NCI-H128 (cell line): ENCODE results near the gene RHBDL1.
A peak's percentile ranks its signal among the peaks of the same experiment; 100 is the strongest.

ENCODE experiments used
- DNase-seq: peaks from one replicate; lab custom pipeline; 2025; ENCODE audit not compliant: unreplicated experiment; lab: John Stamatoyannopoulos, UW

Gene RHBDL1

DNA sequence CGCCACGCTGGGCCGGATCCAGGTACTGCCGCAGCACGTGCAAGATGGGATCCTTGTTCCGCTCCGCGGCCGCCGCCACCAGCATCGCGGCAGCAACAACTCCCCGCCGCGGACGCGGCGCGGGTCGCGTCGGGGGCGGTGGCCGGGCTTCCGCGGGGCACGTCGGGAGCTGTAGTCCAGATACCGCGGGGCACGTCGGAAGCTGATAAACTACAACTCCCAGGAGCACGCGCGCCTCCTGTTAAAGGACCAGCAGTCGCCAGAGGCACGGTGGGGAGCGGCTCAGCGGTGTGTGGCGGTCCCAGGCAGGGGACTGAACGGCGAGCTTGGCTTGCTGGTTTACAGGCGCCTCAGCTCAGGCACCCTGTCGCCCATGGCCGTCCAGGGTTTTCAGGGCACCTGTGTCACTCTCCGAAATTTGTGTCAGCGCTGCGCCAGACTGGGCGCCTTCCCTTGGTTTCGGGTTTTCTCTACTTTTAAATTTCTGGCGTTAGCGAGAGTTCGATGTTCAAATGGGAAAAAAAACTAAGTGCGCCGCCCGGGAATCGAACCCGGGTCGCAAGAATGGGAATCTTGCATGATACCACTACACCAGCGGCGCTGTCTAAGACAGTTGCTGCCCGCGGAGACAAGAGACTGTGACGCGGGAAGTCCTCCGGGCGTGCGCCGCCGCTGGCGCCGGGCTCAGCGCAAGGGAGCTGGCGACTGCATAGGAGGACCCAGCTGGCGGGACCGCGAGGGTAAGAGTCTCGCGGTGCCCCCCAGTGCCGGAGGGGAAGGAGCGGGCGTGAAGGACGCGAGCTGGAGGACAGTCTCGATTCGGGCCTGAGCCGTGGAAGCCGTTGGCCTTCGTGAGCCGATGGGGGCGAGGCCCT, 39.0 kb upstream of the RHBDL1 start, which contains the start of gene METTL26:
Gene METTL26 (minus strand): TSS at position 100 of the 875 bp plus-strand sequence. CDS start 15 bp downstream, at position 85.
- peak; percentile 62 for DNase-seq

DNA sequence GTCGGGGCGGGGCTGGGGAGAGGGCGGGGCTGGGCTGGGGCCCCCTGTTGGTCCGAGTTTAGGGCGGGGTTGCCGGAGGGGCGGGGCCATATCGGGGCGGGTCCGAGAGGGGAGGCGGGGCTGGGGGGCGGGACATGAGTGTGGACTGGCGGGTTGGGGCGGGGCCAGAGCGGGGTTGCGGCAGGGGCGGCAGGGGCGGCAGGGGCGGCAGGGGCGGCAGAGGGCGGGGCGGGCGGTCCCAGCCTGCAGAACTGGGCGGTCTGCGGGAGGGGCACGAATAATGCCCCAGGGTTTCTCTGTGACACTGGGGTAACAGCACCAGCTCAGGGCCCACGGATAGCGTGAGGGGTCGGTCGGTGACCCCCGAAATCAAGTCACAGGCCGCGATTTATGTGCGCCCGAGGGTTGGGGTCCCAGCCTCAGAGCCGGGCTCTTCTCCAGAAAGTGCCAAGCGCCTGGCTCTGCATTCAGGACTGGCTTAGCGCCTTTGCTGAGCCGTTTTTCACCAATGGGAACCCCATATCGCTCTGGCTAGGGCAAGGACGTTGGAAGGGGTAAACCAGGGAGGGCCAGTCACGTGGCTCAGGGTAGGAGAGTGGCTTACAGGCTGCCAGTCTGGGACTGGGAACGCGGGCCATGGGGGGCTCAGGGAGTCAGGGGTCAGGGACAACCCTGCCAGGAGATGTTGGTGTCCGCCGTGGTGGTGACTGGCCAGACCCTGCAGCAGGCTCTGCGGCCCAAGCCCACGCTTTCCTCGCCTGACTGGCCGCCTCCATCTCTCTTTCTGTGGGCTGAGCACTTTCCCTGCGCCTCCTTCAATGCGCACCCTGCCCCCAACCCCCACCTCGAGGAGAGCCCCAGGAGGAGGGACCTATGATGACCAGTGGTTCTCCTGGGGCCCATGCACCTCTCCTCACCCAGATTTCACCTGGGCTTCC, 38.1 kb upstream of the RHBDL1 start:
- DNase-seq: no peak

DNA sequence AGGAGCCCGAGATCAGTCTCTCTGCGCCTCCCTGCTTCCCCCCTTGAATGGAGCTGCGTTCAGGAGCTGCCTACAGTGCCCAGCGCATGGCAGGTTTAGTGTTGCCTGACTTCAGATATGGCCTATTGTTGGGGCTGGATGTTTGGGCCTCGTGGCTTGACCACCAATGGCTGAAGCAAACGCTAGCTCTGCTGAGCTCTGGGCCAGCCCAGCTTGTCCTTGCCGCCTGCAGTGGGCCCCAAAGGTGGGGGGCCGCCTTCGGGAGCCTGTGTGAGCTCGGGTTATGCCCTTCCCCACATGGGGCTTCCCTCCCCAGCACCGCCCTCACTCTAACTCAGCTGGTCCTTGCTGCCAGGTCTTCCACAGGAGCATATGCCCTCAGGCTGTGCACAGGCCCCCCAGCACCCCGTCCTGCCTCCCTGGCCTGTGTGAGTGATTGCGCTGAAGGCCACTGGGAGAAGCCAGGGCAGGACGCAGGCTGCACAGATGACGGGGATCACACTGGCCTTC, 37.4 kb upstream of the RHBDL1 start:
- no peak for DNase-seq

DNA sequence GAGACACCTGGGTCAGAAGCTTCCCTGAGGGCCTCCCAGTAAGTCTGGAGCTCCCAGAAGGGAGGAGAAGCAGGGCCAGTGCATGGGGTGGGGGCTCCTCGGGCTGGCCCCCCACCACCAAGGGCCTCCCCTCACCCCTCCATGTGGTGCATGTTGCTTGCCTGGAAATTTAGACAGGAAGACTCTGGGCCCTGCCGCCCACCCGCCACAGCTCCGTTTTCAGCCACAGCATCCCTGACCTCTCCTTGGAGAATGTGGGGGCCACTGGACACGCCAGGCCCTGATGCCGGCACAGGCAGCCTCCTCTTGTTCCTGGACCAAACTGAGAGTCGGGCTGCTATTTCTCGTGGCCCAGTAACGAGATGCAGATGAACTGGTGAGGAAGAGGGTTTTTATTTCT, 36.6 kb upstream of the RHBDL1 start:
- no peak for DNase-seq

DNA sequence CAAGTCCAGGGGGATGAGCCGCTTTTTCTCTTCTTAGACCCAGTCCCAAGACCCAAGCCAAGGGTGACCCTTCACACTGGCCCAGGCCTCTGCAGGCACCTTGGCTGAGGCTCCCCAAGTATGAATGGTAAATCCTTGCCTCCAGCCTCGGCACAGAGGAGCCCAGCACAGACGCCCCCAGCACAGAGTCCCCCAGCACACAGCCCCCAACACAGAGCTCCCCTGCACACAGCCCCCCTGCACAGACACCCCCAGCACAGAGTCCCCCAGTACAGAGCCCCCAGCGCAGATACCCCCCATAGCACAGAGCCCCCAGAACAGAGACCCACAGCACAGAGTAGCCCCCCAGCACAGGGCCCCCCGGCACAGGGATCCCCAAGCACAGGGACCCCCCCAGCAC, 34.9 kb upstream of the RHBDL1 start:
- no peak for DNase-seq

DNA sequence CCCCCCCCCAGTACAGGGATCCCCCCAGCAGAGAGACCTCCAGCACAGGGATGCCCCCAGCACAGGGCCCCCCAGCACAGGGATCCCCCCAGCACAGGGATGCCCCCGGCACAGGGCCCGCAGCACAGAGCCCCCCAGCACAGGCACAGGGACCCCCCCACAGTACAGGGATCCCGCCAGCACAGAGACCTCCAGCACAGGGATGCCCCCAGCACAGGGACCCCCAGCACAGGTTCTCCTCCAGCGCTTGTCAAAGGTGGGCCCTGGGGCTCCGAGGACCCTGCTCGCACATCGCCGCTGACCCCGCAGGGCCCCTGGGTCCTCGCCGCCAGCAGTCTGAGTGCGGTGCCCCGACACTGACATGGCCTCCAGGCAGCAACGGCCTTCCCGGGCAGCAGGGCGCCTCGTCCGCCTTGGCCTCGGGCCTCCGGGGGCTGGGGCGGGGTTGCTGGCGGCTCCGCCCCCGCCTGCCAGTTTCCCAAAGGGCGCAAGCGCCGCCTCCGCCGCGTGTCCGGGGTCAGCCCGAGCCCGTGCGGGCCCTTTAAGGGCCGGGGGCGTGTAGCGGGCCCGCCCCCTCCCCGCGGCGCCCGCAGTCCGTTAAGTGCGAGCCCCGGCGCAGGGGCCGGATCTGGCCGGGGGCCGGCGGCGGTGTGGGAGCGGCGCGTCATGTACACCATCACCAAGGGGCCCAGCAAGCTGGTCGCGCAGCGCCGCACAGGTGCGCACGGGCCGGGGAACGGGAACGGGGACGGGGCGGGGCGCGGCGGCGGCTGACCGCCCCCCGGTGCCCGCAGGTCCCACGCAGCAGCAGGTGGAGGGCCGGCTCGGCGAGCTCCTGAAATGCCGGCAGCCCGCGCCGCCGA, 33.9 kb upstream of the RHBDL1 start, which contains the start of gene MCRIP2:
Gene MCRIP2 (plus strand): TSS at position 503 of the 863 bp plus-strand sequence. CDS start 164 bp downstream, at position 667.
- DNase-seq: peak; percentile 39

DNA sequence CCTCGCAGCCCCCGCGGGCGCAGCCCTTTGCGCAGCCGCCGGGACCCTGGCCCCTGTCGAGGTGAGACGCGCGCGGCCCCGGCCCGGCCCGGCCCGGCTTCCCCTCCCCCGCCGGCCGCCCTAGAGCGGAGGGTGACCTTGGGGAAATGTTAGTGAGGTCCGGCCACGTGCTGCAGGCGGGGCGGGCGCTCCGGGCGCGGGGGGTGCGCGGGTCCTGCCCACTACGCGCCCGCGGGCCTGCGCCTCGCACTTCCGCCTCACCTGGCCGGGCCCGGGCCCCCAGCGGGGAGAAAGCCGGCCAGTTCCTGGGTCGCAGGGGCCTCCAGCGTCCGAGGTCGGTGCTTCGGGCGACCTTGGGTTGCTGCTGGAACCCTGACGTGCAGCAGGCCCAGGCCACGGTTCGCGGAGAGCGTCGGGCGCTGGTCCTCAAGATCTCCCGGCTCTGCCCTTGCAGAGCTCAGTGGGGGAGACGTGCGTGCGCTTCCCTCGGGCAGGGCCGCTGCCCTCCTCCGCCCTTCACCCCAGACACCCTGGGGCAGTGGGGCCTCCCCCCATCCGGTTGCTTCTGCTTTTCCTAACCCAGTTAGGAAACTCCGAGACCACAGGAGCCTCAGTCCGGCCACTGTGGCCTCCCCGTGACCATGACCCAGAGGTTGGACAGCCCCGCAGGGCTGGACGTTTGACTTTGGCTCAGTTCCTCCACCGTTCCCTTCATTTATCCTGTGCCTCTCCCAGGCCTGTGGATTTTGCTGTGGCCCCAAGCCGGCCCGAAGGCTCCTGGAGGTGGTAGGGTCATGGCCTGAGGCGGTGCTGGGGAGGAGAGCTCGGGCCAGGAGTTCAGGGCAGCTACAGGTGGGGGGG, 33.1 kb upstream of the RHBDL1 start:
- no peak for DNase-seq

DNA sequence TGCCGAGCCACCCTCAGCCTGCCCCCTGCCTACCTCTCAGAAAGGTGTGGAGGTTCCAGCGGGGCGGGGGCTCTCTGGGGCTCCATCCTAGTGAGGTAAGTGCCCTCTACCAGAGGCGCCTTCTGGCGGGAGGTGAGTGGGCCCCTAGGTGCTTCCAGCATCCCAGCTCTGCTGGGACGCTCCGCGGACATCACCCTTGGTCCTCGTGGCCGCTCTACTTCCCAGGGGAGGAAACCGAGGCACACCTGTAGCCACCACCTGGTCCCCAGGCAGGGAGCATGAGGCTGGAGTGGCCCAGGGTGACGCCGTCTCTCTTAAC, 32.5 kb upstream of the RHBDL1 start:
- no peak for DNase-seq

DNA sequence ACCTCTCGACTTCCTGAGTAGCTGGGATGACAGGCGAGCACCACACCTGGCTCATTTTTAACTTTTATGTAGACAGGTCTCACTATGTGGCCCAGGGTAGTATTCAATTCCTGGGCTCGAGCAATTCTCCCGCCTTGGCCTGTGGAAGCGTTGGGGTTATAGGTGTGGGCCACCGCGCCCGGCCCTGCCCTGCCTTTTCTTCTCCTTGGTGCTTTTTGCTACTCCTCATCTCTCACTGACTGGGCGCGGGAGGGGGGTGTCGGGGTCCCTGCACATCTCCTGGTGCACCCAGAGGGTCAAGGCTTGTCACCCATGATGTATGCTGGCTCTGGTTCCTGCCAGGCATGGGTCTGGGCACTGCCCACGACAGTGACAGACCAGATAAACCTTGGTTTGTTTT, 30.9 kb upstream of the RHBDL1 start:
- no peak for DNase-seq

DNA sequence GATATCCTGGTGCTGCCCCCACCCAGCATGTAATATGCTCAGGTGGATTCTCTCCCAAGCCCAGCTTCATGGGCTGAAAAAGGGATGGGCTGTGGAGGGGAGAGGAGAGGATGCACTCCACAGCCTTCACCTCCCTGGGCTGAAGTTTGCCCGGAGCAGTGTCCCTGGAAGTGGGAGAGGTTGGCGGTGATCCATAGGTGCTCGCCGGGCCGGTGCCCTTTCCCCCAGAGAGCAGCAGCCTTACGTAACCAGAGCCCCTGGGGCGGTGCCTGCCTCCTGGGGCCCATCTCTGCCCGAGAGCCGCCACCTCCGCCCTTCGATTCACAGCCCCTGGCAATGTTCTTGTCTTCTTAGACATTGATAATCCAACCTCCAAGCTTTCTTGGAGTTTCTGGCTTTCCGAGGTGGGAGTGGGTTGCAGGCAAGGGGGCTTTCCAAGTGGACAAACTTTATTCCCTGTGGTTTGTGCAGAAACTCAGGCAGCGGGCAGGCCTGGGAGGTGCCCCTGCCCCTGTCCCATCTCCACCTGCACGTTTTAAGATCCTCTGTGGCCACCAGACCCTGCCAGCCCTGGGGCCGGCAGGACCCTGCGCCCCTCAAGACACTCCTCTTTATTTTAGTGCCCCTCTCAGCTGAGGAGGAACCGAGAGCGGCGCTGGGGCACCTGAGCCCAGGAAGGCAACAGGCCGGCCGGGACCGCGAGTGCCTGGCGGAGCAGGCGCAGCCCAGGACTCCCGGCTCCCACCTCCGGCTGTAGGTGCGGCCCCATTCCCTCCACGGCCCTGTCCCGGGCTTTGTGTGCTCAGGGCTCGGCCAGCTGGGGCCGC, 29.4 kb upstream of the RHBDL1 start:
- no peak for DNase-seq

DNA sequence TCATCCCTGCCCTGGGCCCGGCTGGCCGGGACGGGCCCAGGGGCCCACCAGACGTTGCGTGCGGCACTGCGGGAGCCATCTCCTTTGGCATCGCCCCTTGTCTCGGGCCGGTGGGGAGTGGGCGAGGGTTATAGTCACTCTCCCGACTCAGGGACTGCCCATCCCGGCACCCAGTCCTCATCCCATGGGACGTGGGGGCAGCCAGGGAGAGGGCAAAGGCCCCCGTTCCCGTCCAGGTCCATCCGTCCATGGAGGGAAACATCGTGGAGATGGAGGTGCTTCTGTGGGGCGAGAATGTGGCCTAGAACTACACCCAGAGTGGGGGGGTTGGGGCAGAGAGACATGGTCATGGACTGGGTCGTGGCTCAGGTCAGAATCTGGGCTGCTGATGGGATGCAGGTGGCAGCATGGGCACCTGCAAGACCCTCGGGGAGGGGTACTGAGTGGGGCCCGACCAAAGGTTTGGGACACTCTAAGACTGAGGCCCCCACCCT, 28.7 kb upstream of the RHBDL1 start:
- DNase-seq: no peak

DNA sequence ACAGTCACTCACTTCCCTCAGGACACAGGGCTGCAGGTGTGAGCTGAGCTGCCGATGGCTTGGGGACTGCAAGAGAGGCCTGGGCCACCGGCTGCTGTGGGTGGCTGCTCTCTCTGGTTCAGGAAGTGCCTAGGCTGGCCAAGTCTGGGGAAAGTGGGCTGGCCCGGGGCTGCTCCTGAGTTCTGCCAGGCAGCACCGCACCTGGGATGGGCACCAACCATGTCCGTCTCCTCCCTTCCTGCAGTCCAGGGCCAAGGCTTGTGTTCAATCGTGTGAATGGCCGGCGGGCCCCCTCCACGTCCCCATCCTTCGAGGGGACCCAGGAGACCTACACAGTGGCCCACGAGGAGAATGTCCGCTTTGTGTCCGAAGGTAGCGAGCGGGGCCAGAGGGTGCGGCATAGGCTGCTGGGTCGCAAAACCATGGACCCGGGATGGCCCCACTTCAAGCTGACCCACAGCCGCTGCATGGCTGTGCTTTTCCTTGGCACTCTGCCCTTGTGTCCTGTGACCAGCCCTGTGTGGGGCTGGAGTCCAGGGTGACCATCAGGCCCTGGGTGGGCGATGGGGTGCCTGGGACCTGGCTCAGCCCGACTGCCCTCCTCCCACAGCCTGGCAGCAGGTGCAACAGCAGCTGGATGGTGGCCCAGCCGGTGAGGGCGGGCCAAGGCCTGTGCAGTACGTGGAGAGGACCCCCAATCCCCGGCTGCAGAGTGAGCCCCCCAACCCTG, 28.1 kb upstream of the RHBDL1 start:
- DNase-seq: no peak

DNA sequence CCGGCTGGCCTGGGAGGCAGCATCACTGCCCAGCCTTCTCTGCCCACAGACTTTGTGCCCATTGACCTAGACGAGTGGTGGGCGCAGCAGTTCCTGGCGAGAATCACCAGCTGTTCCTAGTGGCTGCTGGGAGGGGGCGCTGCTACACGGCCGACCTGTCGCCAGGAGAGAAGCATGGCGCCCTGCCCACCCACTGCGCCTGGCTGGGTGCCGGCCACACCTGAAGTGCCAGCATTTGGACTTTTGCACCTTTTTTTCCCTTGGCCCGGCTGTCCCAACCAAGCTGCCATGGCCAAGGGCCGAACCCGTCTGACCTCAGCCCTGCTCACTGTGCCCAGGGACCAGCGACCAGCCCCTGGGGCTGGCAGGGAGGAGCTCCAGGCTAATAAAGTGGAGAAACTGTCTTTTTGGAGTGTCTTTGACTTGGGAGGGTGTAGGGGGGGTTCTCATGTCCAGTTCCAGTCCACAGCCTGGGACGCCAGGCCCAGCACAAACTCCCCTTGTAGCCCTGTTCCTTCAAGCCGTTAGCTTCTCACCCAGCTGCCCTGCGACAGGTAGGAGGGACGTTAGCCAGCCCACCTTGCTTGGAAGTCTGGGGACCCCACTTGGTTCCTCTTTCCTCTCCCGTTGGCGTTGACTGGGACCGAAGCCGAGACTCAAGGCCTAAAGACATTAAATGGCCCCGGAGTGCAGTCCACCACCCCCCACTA, 27.2 kb upstream of the RHBDL1 start:
- DNase-seq: no peak

DNA sequence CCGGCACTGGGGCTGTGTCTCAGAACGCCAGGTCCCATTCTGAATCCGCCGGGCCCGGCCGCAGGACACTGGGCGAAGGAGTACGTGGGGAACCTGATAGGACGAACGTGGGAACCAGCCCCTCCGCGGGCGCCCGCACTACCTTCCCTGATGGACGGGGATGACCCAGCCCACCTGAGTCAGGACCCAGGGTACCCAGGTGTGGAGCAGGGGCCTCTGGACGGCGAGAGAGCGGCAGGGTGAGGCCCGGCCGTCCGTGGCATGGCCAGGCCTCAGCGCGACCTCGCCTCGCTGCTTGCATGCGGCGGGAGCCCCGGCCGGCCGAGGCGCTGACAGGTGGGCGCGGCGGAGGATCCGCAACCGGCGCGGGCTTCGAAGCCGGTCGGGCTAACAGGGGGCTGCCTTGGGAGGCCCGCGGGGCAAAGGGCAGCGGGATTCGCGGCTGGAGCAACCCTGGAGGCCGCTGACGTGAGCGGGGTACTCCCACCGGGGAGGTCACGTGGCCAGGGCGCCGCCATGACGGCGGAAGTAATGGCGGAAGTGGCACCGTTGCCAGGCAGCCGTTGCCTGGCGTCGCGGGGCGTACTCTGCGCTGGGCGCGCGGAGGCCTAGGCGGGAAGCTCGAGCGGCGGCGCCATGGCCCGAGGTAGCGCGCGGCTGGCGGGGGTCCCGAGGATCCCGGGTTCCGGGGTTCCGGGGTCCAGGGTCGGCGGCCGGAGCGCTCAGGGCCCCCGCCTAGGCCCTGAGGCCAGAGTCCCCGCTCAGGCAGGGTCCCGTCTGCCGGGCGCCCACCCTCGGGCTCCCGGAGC, 26.5 kb upstream of the RHBDL1 start, which contains the start of gene WDR90:
Gene WDR90 (plus strand): TSS at position 585 of the 809 bp plus-strand sequence. CDS start 52 bp downstream, at position 637.
- DNase-seq: peak; percentile 32

DNA sequence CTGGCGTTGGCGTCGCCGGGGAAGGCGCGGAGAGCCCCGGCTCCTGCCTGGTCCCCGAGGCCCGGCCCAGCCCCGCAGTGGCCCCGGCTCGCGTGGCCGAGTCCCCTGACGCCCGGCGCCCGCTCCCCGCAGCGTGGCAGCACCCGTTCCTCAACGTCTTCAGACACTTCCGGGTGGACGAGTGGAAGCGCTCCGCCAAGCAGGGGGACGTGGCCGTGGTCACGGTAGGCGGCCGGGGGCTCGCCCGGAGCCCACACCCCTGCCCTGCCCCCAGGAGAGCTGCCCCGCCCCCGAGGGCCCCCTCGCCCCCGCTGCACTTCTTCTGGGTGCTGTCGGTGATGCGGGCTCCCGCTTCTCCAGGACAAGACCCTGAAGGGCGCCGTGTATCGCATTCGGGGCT, 25.8 kb upstream of the RHBDL1 start:
- DNase-seq: no peak

DNA sequence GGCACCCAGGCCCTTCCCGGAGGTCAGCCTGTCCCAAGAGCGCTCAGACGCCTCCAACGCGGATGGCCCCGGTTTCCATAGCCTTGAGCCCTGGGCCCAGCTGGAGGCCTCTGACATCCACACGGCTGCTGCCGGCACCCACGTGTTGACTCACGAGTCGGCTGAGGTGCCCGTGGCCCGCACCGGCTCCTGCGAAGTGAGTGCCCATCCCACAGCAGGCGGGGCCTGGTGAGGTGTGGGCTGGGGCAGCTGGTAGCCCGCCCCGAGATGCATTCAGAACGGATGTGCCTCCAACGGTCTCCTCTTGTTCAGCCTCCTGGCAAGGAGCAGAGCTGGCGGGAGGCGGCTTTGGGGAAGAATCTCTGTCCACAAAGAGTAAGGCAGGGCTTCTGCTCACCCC, 23.6 kb upstream of the RHBDL1 start:
- DNase-seq: no peak
